SU-DHL-6 (cell line): ENCODE data around the gene EZR.

Experiments
- H2AFZ ChIP-seq: fragments of 200-600 bp; sonication (generic); 2 replicates; pipeline ENCODE4 v1.6.1; 2014; ENCODE audit warnings: low read depth, mild to moderate bottlenecking, moderate library complexity, mixed read lengths, antibody characterized with exemption, low read length; ENCODE audit not compliant: severe bottlenecking
- H3F3A ChIP-seq: fragments of 200-600 bp; shearing (Covaris generic); 2 replicates; pipeline ENCODE4 v1.6.0; 2016; ENCODE audit warnings: antibody characterized with exemption, mild to moderate bottlenecking; ENCODE audit not compliant: insufficient read depth
- H3K27ac ChIP-seq: fragments of 200-600 bp; sonication (generic); 2 replicates; pipeline ENCODE4 v1.5.1; 2016; ENCODE audit warnings: low read depth, mild to moderate bottlenecking, low read length, moderate library complexity, mixed read lengths
- H3K27me3 ChIP-seq: fragments of 200-600 bp; sonication (generic), shearing (Covaris generic); 2 replicates; pipeline ENCODE4 v1.6.0; 2014; ENCODE audit warnings: mild to moderate bottlenecking, low read length
- H3K36me3 ChIP-seq: fragments of 200-600 bp; sonication (generic); 2 replicates; pipeline ENCODE4 v1.6.1; 2014; ENCODE audit warnings: mild to moderate bottlenecking, low read length, mixed read lengths
- H3K4me2 ChIP-seq: fragments of 300-600, 200-600 bp; shearing (Covaris generic), sonication (generic); 2 replicates; pipeline ENCODE4 v1.6.0; 2014; ENCODE audit warnings: low read length, low read depth, mild to moderate bottlenecking; ENCODE audit not compliant: poor library complexity, severe bottlenecking
- H3K4me3 ChIP-seq: fragments of 200-600 bp; sonication (generic); 2 replicates; pipeline ENCODE4 v1.5.1; 2014; ENCODE audit warnings: antibody characterized with exemption, low read length, mild to moderate bottlenecking, mixed read lengths; ENCODE audit not compliant: insufficient read depth, poor library complexity, severe bottlenecking
- H3K79me2 ChIP-seq: fragments of 200-600 bp; sonication (generic); 2 replicates; pipeline ENCODE4 v1.6.1; 2014; ENCODE audit warnings: mild to moderate bottlenecking, low read length, moderate library complexity; ENCODE audit not compliant: insufficient read depth
- H3K9ac ChIP-seq: fragments of 200-600 bp; sonication (generic); 2 replicates; pipeline ENCODE4 v1.7.0; 2014; ENCODE audit warnings: mild to moderate bottlenecking, low read length
- H3K9me2 ChIP-seq: fragments of 200-600 bp; sonication (generic); replicated peaks from 2 replicates; pipeline ENCODE4 v1.6.1; 2014; ENCODE audit warnings: low read length; ENCODE audit not compliant: insufficient read depth
- H3K9me3 ChIP-seq: fragments of 200-600 bp; sonication (generic); 2 replicates; pipeline ENCODE4 v1.6.1; 2014; ENCODE audit warnings: low read length, mixed read lengths; ENCODE audit not compliant: insufficient read depth
- H4K20me1 ChIP-seq: fragments of 200-600 bp; sonication (generic); 2 replicates; pipeline ENCODE4 v1.6.1; 2014; ENCODE audit warnings: low read depth, mild to moderate bottlenecking, antibody characterized with exemption, low read length, moderate library complexity, mixed read lengths
- EZH2phosphoT487 ChIP-seq: fragments of 200-600 bp; sonication (generic), shearing (Covaris generic); conservative IDR thresholded peaks from 2 replicates; pipeline ENCODE4 v1.6.1; 2018; ENCODE audit warnings: mild to moderate bottlenecking, antibody characterized with exemption, low read length, moderate library complexity, mixed read lengths
- TF ChIP-seq, protein P1 (sequence below): fragments of 200-600 bp; sonication (generic); IDR thresholded peaks from one replicate; pipeline ENCODE4 v1.5.1; 2017; ENCODE audit warnings: antibody characterized with exemption, mild to moderate bottlenecking, low read length, moderate library complexity; ENCODE audit not compliant: insufficient read depth, poor library complexity, severe bottlenecking

The EZR gene

DNA sequence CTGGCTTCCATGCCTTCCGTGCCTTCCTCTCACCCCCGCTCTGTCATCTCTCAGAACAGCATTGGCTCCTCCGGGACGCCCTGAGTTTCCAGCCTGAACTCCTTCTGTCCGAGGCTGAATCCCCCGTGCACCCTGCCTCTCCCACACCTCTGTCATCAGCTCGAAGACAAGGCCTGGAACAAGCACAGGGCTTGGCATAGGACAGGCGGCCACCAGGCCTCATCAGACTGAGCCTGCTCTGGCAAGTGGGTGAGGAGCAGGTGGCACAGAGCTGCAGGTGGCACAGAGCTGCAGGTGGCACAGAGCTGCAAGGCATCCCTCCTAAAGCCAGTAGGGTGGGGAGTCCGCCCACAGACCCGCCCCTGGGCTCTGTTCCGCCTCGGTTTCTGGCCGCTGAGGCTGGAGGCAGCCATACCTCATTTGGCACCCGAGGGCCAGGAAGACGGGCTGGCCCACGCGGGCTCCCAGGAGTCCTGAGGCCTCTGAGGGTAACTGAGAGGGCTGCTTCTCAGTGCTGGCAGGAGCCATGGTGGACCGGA, 60.2 kb downstream of the EZR start:
- no peaks in the 10 kb centered on the region for H3K9me2 ChIP-seq
- H4K20me1 ChIP-seq = no peaks in the 10 kb centered on the region
- no peak overlapping the region for H3K4me3 ChIP-seq
- H3K4me2 ChIP-seq = no peak overlapping the region
- H3F3A ChIP-seq = peaks cover 18% of the 10 kb centered on the region
- no peaks in the 10 kb centered on the region for H3K79me2 ChIP-seq
- H3K36me3 ChIP-seq = no peaks in the 10 kb centered on the region
- H3K27ac ChIP-seq = no peak overlapping the region
- TF ChIP-seq, protein P1, sequence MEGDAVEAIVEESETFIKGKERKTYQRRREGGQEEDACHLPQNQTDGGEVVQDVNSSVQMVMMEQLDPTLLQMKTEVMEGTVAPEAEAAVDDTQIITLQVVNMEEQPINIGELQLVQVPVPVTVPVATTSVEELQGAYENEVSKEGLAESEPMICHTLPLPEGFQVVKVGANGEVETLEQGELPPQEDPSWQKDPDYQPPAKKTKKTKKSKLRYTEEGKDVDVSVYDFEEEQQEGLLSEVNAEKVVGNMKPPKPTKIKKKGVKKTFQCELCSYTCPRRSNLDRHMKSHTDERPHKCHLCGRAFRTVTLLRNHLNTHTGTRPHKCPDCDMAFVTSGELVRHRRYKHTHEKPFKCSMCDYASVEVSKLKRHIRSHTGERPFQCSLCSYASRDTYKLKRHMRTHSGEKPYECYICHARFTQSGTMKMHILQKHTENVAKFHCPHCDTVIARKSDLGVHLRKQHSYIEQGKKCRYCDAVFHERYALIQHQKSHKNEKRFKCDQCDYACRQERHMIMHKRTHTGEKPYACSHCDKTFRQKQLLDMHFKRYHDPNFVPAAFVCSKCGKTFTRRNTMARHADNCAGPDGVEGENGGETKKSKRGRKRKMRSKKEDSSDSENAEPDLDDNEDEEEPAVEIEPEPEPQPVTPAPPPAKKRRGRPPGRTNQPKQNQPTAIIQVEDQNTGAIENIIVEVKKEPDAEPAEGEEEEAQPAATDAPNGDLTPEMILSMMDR = no peak
- no peak for TF ChIP-seq EZH2phosphoT487
- H2AFZ ChIP-seq = no peak overlapping the region
- no peak overlapping the region for H3K9ac ChIP-seq
- H3K9me3 ChIP-seq = no peaks in the 10 kb centered on the region
- H3K27me3 ChIP-seq = no peaks in the 10 kb centered on the region

DNA sequence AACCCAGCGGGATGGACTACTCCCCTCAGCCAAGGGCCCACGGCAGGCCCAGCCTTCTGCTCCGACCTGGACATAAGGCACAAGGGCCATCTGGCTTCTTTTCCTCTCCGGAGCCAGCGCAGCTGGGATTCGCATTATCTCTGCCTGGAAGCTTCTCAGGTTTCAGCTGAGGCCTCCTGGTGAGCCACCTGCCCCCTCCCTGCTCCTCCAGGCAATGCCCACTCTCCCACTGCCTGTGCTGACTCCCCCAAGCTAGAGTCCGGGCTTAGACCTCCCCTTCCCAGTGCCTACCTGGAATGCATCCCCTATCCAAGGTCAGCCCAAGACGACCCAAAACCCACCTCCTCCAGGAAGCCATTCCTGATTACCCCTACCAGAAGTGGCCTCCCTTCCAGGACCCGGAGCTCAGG, 60.7 kb downstream of the EZR start:
- TF ChIP-seq, protein P1 = no peak
- TF ChIP-seq EZH2phosphoT487 = no peak
- Histone ChIP-seq H3F3A (peaks cover 12% of the 10 kb centered on the region), H3K4me3 (no peak overlapping the region), H3K4me2 (no peak overlapping the region), H3K27ac (no peak overlapping the region), H3K9ac (no peak overlapping the region), H3K36me3 (no peaks in the 10 kb centered on the region), H3K9me2 (no peaks in the 10 kb centered on the region), H2AFZ (no peak overlapping the region), H3K79me2 (no peaks in the 10 kb centered on the region), H4K20me1 (no peaks in the 10 kb centered on the region), H3K27me3 (no peaks in the 10 kb centered on the region), H3K9me3 (no peaks in the 10 kb centered on the region)

DNA sequence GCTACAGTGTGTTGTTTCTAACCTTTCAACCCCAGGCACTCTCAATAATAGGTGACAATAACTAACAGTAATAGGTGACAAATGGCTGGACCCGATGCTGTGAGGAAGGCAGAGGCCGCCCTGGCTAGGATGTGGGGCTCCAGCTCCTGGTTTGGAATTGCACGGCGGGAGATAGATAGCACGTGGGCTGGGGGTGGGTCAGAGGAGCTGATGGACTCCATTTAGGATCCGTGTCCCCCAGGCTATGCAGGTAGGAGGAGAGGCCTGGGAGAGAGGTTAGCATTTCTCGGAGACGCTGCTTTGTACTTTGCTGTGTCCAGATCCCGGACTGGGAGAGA, 61.4 kb downstream of the EZR start:
- Histone ChIP-seq H4K20me1 (no peaks in the 10 kb centered on the region), H3F3A (peaks cover 5% of the 10 kb centered on the region), H3K27ac (no peak overlapping the region), H3K9me2 (no peaks in the 10 kb centered on the region), H3K4me3 (no peak overlapping the region), H3K9ac (no peak overlapping the region), H3K79me2 (no peaks in the 10 kb centered on the region), H3K36me3 (no peaks in the 10 kb centered on the region), H3K9me3 (no peaks in the 10 kb centered on the region), H2AFZ (no peak overlapping the region), H3K27me3 (no peaks in the 10 kb centered on the region), H3K4me2 (no peak overlapping the region)
- TF ChIP-seq EZH2phosphoT487 = no peak
- TF ChIP-seq, protein P1 = no peak
